ENCODE results near the gene TMEM88.

TMEM88 gene

GRCh38 chr17:7882068-7882467 is 27.2 kb downstream of the TMEM88 start:
- Histone ChIP-seq H3K4me2 (ENCODE audit: low read depth, low read length, poor library complexity, severe bottlenecking) (peak overlapping the region; percentile 92), H3K9me2 (replicated peaks; ENCODE audit: low read depth, low read length) (no peaks in the 10 kb centered on the region), H4K20me1 (ENCODE audit: insufficient read depth, low read length, poor library complexity, severe bottlenecking) (no peaks in the 10 kb centered on the region), H3K9ac (ENCODE audit: low read depth, low read length, poor library complexity, severe bottlenecking) (peak overlapping the region; percentile 86), H3K27me3 (ENCODE audit: insufficient read depth, low read length, poor library complexity, severe bottlenecking) (no peaks in the 10 kb centered on the region), H3K36me3 (ENCODE audit: insufficient read depth, low read length) (no peaks in the 10 kb centered on the region), H3K9me3 (ENCODE audit: insufficient read depth, low read depth, low read length) (no peaks in the 10 kb centered on the region), H3F3A (ENCODE audit: low read depth) (peaks cover 21% of the 10 kb centered on the region), H3K4me3 (ENCODE audit: low read length, poor library complexity, severe bottlenecking) (peak overlapping the region; percentile 74), H3K79me2 (ENCODE audit: insufficient read depth, low read length) (peaks cover 71% of the 10 kb centered on the region), H3K4me1 (ENCODE audit: insufficient read depth, low read length, poor library complexity, severe bottlenecking) (peaks cover 60% of the 10 kb centered on the region), H2AFZ (ENCODE audit: low read length) (no peak overlapping the region)
- TF ChIP-seq, protein P1, sequence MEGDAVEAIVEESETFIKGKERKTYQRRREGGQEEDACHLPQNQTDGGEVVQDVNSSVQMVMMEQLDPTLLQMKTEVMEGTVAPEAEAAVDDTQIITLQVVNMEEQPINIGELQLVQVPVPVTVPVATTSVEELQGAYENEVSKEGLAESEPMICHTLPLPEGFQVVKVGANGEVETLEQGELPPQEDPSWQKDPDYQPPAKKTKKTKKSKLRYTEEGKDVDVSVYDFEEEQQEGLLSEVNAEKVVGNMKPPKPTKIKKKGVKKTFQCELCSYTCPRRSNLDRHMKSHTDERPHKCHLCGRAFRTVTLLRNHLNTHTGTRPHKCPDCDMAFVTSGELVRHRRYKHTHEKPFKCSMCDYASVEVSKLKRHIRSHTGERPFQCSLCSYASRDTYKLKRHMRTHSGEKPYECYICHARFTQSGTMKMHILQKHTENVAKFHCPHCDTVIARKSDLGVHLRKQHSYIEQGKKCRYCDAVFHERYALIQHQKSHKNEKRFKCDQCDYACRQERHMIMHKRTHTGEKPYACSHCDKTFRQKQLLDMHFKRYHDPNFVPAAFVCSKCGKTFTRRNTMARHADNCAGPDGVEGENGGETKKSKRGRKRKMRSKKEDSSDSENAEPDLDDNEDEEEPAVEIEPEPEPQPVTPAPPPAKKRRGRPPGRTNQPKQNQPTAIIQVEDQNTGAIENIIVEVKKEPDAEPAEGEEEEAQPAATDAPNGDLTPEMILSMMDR (conservative IDR thresholded peaks at IDR 0.05; ENCODE audit: low read length), result no peak
- TF ChIP-seq EZH2phosphoT487 (IDR thresholded peaks at IDR 0.05; ENCODE audit: borderline replicate concordance), result no peak

GRCh38 chr17:7882629-7883028 is 27.8 kb downstream of the TMEM88 start:
- H3K4me3 ChIP-seq (ENCODE audit: low read length, poor library complexity, severe bottlenecking), result peak overlapping the region; percentile 74
- H3K4me2 ChIP-seq (ENCODE audit: low read depth, low read length, poor library complexity, severe bottlenecking), result peak overlapping the region; percentile 92
- no peaks in the 10 kb centered on the region for H3K9me2 ChIP-seq (replicated peaks; ENCODE audit: low read depth, low read length)
- H3K79me2 ChIP-seq (ENCODE audit: insufficient read depth, low read length), result peaks cover 68% of the 10 kb centered on the region
- H4K20me1 ChIP-seq (ENCODE audit: insufficient read depth, low read length, poor library complexity, severe bottlenecking), result peaks cover under 1% of the 10 kb centered on the region
- H3F3A ChIP-seq (ENCODE audit: low read depth), result peaks cover 22% of the 10 kb centered on the region
- no peak overlapping the region for H2AFZ ChIP-seq (ENCODE audit: low read length)
- H3K9me3 ChIP-seq (ENCODE audit: insufficient read depth, low read depth, low read length), result no peaks in the 10 kb centered on the region
- peak overlapping the region; percentile 86 for H3K9ac ChIP-seq (ENCODE audit: low read depth, low read length, poor library complexity, severe bottlenecking)
- TF ChIP-seq, protein P1 (conservative IDR thresholded peaks at IDR 0.05; ENCODE audit: low read length), result no peak
- TF ChIP-seq EZH2phosphoT487 (IDR thresholded peaks at IDR 0.05; ENCODE audit: borderline replicate concordance), result no peak
- H3K36me3 ChIP-seq (ENCODE audit: insufficient read depth, low read length), result no peaks in the 10 kb centered on the region
- H3K27me3 ChIP-seq (ENCODE audit: insufficient read depth, low read length, poor library complexity, severe bottlenecking), result no peaks in the 10 kb centered on the region
- peaks cover 56% of the 10 kb centered on the region for H3K4me1 ChIP-seq (ENCODE audit: insufficient read depth, low read length, poor library complexity, severe bottlenecking)

DNA sequence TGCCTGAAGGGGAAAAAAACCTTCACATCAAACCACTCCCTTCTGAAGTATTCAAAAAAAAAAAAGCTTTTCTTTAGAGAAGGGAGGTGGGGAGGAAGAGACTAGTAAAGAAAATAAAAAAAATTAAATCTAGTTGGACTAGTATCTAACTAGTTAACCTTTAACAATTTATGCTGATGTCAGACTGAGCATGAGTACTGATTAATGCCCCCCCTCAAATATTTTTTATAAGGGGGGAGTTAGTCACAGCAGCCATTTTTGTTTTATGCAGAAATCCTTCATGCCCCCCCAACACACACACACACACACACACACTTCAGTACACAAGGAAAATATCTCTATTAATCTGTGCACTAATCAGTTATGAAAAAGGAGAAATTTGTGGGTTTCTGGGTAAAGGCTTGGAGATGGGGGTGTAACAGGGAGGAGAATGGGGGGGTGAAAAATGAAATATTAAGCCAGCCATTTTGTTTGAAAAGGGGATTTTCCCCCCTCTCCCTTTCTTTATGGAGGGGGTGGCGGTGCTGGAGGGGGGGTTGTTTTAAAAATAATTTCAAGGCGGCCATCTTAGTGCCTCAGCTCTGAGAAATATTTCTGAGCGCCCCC is 29.0 kb downstream of the TMEM88 start:
- Histone ChIP-seq H3K9ac (ENCODE audit: low read depth, low read length, poor library complexity, severe bottlenecking) (peak overlapping the region; percentile 86), H3F3A (ENCODE audit: low read depth) (peaks cover 22% of the 10 kb centered on the region), H3K9me2 (replicated peaks; ENCODE audit: low read depth, low read length) (no peaks in the 10 kb centered on the region), H4K20me1 (ENCODE audit: insufficient read depth, low read length, poor library complexity, severe bottlenecking) (peaks cover 13% of the 10 kb centered on the region), H3K79me2 (ENCODE audit: insufficient read depth, low read length) (peaks cover 75% of the 10 kb centered on the region), H3K4me1 (ENCODE audit: insufficient read depth, low read length, poor library complexity, severe bottlenecking) (peaks cover 61% of the 10 kb centered on the region), H3K9me3 (ENCODE audit: insufficient read depth, low read depth, low read length) (no peaks in the 10 kb centered on the region), H3K27me3 (ENCODE audit: insufficient read depth, low read length, poor library complexity, severe bottlenecking) (no peaks in the 10 kb centered on the region), H3K4me3 (ENCODE audit: low read length, poor library complexity, severe bottlenecking) (peak overlapping the region; percentile 74), H3K36me3 (ENCODE audit: insufficient read depth, low read length) (no peaks in the 10 kb centered on the region), H2AFZ (ENCODE audit: low read length) (no peak overlapping the region), H3K4me2 (ENCODE audit: low read depth, low read length, poor library complexity, severe bottlenecking) (peak overlapping the region; percentile 92)
- TF ChIP-seq, protein P1 (conservative IDR thresholded peaks at IDR 0.05; ENCODE audit: low read length), result no peak
- TF ChIP-seq EZH2phosphoT487 (IDR thresholded peaks at IDR 0.05; ENCODE audit: borderline replicate concordance), result no peak

Measured in Loucy (cell line).